ENCODE data around the gene DENND1B. TPM values are rescaled to one million over a fixed set of nuclear protein-coding genes. Genes with fewer than 3 reads are reported as not detected.
"Not testable (repeated sequence)": the region's sequence is repeated elsewhere in the genome, so short reads cannot be mapped to it uniquely, and the experiment has no call there.

Gene DENND1B
- polyA plus RNA-seq, 1 donor, result 4.5 TPM

DNA sequence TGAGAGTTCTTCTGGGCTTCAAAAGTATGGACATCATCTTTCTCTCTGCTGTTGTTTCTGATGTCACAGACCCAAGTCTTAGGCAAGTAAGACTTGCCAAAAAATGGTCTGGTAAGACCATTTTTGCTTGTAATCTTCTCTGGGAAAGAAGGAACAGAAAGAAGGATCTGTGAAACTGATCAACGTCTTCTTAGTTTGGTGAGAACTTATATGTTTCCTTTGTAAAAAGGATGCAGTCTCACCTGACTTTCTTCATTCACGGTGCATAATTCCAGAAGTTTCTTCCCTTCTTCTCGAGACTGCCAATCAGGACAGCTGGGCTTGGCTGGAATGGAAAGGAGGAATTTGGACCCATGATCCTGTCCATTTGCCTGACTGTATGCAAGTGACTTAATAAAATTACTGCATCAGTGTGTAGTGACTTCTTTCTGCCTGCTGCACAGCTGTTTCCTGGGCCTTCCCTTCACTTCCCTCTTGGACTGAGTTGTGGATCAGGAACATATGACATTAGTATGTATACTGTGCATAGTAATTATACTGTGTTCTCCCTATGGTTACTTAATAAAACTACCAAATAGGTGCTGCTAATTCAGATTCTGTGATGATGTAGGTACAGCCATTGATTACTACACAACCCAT, 7.6 kb upstream of the DENND1B start:
- no peak for DNase-seq

GRCh38 chr1:197781968-197782721, 6.9 kb upstream of the DENND1B start:
- no peak for DNase-seq

DNA sequence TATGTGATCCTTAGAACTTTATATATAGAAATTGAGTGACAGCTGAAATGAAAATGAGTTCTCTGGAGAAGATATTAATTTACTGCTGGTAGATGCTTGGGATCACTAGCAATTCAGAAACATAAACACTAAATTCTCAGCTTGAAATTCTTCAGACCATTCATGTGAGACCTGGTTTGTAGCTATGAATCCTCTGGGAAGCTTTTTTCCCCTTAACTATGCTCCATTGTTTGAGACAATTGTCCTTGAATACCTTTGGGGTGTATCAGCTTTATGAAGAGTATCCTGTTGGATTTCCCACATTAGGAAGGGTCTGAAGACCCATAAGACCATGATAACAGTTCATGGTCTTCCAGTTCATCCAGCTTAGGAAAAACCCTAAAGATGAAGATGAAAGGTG, 4.6 kb upstream of the DENND1B start:
- DNase-seq, result no peak

DNA sequence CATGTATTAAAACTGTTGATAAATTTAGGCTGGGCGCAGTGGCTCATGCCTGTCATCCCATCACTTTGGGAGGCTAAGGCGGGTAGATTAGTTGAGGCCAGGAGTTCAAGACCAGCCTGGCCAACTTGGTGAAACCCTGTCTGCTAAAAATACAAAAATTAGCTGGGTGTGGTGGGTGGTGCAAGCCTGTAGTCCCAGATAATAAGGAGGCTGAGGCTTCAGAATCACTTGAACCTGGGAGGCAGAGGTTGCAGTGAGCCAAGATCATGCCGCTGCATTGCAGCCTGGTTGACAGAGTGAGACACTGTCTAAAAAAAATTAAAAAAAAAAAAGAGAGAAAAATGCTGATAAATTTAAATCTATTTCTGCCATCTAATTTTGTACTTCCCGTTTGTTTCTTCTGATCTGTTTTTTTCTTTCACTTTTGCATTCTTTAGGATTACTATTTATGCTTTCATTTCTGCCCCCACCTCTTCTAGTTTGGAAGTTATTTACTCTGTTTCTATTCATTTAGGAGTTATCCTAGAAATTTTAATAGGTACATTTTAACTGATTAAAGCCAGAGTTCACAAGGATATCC, 3.2 kb upstream of the DENND1B start:
- no peak for DNase-seq

DNA sequence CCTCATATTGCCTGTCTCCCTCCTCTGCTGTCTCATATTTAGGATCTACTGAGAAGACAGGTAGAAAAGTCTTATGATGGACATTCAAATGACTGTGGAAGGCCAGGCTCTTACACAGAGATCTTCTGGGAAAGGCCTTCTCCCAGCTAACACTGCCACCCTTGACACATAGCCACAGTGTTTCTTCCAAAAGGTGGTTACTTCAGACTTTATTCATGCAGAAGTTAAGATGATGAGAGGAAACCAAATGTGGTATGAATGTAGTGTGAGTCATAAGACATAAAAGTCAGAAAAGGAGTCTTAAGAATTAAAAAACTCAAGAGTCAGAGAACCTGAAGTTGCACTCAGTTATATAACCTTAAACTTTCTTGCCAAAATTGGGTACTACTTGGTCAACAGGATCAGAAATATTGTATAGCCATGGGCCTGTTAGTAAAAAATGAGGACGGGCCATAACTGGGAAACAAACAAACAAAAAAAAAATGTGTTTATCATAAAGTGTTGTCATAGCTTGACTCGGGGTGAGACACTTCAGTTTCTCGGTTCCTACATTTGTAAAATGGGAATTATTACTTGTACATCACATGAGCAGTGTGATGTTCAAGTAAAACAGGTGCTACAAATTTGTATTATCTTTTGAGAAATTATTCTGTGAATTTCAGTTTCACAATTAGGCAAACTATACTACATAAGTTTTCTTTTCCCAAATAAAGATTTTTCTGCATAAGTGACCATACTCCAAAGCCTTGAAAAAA, 1.2 kb upstream of the DENND1B start:
- no peak for DNase-seq

DNA sequence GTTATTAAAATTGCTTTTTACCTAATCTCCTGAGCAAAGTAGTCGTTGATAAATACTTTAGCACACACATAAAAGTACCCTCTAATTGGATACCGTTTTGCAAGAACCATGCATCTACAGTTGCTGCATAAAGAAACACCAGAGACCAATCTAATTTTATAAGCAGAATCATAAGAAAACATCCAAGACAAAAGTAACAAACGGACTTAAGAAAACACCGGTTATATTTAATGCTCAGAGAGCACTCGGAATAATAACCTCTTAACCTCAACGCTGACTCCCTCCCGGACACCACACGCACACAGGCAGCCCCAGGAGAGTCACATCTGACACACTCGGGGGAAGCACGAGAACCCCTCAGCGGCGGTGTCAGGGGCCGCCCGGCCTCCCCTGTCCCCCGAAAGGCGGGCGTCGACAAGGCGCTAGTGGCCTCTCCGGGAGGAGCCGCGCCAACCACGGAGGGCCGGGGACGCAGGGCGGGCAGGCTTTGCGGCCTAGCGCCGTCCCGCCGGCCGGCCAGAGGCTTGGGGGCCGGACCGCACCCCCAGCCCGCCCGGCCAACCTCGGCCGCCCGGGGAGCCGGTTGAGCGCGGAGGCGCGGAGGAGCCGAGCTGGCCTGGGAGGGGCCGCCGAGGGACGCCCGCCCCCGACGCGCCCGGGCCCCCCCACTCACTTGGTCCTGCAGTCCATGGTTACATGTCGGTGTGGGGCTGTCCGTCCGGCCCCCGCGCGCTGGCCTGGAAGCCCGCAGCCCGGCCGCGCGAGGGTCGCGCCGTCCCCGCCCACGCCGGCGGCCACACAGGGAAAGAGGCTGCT, 606 bp downstream of the DENND1B start:
- peak; percentile 57 for DNase-seq

GRCh38 chr1:197773856-197774255, 1.4 kb downstream of the DENND1B start:
- no peak for DNase-seq

DNA sequence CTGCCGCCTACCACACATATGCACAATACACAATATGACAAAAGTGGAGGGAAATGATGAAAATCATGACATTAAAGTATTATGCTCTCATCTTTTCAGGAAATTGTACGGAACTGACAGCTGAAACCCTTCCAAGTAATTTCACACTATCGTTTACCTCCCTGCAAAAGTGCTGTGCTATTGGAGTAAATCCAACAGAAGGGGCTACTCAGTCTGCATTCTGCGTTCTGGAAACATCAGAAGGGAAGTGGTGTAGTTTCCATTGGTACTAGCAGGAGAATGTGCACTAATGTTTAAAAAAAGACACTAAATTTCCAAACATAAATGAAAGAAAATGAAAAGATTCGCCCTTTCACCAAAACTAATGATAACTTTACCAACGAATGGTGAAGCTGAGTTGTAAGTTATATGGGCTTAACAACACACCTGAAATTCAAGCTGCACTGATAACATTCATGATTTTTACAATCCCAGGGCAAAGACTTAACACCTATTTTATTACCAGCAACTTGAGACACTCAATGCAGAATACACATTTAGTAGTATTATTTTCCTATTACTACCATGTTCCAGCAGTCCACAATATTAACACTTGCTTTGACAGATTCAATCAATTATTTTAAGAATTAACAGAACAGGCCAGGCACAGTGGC, 3.2 kb downstream of the DENND1B start:
- no peak for DNase-seq

DNA sequence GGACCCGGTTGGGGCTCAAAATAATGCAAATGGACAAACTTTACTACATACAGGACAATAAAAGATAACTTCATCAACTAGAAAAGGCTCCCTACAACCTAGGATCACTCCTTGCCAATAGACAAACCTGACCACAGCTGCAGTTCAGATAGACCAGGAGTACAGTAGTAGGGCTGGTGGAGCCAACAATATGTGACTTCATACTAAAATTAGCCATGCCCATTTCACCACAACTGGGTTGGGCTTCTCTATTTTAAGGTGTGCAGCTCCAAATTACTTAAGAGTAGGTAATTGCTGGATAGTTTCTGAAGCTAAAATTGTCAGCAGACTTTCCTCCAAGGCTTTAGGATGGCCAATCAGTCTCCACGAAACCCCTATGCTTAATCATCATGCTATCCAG, 3.9 kb downstream of the DENND1B start:
- DNase-seq, result no peak

GRCh38 chr1:197770243-197770642, 5.0 kb downstream of the DENND1B start:
- no peak for DNase-seq

GRCh38 chr1:197769287-197769686, 6.0 kb downstream of the DENND1B start:
- DNase-seq, result no peak

GRCh38 chr1:197768014-197768805, 7.1 kb downstream of the DENND1B start:
- no peak for DNase-seq

DNA sequence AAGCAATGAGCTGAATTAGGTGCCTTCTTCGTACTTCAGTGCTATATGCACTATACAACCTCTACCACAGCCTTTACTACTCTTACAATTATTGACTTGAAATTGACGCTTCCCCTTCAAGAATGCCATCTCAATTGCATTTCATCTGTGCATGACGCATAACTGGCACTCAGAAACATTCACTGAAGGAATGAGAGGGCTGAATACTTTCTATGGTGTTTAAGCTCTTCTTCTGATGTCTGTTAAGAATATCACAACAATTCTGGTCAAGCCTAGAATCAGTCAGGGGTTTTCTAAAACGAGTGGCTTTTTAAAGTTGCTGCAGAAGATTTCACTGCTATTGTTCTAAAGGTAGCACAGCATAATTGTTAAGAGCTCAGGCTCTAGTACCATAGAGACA, 11.5 kb downstream of the DENND1B start:
- DNase-seq, result no peak

- no peak for DNase-seq
These were observed 12.0 kb downstream of the DENND1B start for GRCh38 chr1:197763307-197763706.

GRCh38 chr1:197761654-197762053, 13.6 kb downstream of the DENND1B start:
- no peak for DNase-seq

- DNase-seq, result not testable (repeated sequence)
These were observed 19.7 kb downstream of the DENND1B start for GRCh38 chr1:197755553-197755952.

DNA sequence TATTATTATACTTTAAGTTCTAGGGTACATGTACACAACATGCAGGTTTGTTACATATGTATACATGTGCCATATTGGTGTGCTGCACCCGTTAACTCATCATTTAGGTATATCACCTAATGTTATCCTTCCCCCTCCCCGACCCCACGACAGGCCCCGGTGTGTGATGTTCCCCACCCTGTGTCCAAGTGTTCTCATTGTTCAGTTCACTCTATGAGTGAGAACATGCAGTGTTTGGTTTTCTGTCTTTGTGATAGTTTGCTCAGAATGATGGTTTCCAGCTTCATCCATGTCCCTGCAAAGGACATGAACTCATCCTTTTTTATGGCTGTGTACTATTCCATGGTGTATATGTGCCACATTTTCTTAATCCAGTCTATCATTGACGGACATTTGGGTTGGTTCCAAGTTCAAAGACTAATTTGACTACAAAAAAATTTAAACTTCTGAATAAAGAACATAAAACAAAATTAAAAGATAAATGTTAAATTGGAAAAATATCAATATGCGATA, 22.6 kb downstream of the DENND1B start:
- not testable (repeated sequence) for DNase-seq

DNA sequence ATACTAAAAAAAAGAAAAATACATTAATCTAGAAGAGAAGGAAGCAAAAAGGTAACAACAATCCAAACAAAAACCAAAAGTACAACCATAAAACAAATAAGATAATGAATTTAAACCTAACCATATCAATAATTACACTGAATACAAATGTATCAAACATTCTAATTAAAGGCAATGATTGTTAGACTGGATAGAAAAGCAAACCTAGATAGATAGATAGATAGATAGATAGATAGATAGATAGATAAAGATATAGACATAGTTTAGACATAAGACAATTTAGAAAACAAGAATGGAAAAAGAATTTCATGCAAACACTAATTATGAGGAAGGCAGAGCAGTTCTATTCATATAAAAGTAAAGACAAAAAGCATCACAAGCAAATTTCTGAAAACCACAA, 24.9 kb downstream of the DENND1B start:
- DNase-seq, result no peak

DNA sequence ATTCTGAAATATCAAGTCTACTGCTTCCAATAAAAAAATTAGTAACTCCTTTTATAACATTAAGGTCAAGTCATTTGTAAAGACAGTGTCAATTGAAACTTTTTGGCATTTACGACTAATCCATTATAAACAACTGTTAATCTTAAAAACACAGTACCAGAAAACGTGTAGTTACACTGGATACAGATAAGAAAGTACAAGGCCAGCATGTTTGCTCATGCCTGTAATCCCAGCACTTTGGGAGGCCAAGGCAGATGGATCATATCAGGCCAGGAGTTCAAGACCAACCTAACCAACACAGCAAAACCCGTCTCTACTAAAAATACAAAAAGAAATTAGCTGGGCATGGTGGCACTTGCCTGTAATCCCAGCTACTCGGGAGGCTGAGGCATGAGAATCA, 29.4 kb downstream of the DENND1B start:
- DNase-seq, result no peak

GRCh38 chr1:197744979-197745378, 30.3 kb downstream of the DENND1B start:
- no peak for DNase-seq

DNA sequence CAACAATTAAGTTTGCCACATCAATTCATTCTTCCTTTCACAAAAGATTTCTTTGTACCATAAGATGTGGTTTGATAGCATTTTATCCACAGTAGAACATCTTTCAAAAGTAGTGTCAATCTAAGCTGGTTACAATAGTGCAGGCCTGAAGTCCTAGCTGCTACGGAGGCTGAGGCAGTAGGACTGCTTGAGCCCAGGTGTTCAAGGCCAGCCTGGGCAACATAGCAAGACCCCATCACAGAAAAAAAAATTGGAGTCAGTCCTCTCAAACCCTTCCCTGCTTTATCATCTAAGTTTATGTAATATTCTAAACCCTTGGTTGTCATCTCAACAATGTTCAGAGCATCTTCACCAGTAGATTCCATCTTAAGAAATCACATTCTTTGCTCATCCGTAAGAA, 31.7 kb downstream of the DENND1B start:
- DNase-seq, result no peak
